LNCaP clone FGC (cell line): ENCODE measurements around the gene BCAR1.

Experiments used
- DNase-seq: peaks from one replicate; pipeline ENCODE4 v3.0.0-alpha.2; 2011; ENCODE audit warnings: low read depth
- H3K4me3 ChIP-seq: 2 replicates; pipeline ENCODE4 v1.5.1; 2011; ENCODE audit warnings: mild to moderate bottlenecking, low read depth, low read length, control low read depth
- CTCF ChIP-seq: IDR thresholded peaks from 2 replicates; pipeline ENCODE4 v1.5.1; 2012; ENCODE audit warnings: mild to moderate bottlenecking; ENCODE audit not compliant: control insufficient read depth, insufficient read depth; ENCODE audit errors: extremely low read depth

Gene BCAR1

GRCh38 chr16:75292691-75293090, 41.3 kb upstream of the BCAR1 start:
- TF ChIP-seq CTCF = no peak
- DNase-seq = no peak
- no peak overlapping the region for H3K4me3 ChIP-seq

- H3K4me3 ChIP-seq = no peak overlapping the region
- no peak for TF ChIP-seq CTCF
- no peak for DNase-seq
Observed at GRCh38 chr16:75289189-75289588, 37.8 kb upstream of the BCAR1 start.

- DNase-seq = no peak
- H3K4me3 ChIP-seq = no peak overlapping the region
- TF ChIP-seq CTCF = no peak
Observed at GRCh38 chr16:75288596-75289120, 37.2 kb upstream of the BCAR1 start.

GRCh38 chr16:75288181-75288580, 36.8 kb upstream of the BCAR1 start:
- no peak for TF ChIP-seq CTCF
- no peak overlapping the region for H3K4me3 ChIP-seq
- no peak for DNase-seq

- DNase-seq = no peak
- no peak for TF ChIP-seq CTCF
- H3K4me3 ChIP-seq = no peak overlapping the region
Observed at GRCh38 chr16:75287708-75288107, 36.3 kb upstream of the BCAR1 start.

- DNase-seq = no peak
- H3K4me3 ChIP-seq = no peak overlapping the region
- TF ChIP-seq CTCF = no peak
Observed at GRCh38 chr16:75286389-75286788, 35.0 kb upstream of the BCAR1 start.
